NCI-H146 treated with DMSO at 0.1 percent for 48 hours (cell line): ENCODE results near the gene TRPM4.
A peak's percentile ranks its signal among the peaks of the same experiment; 100 is the strongest.
"Not testable (repeated sequence)": the region's sequence is repeated elsewhere in the genome, so short reads cannot be mapped to it uniquely, and the experiment has no call there.

Experiments used
- DNase-seq: peaks from one replicate; lab custom pipeline; 2025; ENCODE audit not compliant: unreplicated experiment; lab: John Stamatoyannopoulos, UW

The TRPM4 gene

GRCh38 chr19:49157445-49158224 is at the start of gene TRPM4:
Gene TRPM4, plus strand, starts transcription at chr19:49157792. Its CDS starts 75 bp downstream, at chr19:49157867.
- peak; percentile 45 for DNase-seq

- no peak for DNase-seq
Observed at GRCh38 chr19:49109051-49109450, 48.5 kb upstream of the TRPM4 start.

DNA sequence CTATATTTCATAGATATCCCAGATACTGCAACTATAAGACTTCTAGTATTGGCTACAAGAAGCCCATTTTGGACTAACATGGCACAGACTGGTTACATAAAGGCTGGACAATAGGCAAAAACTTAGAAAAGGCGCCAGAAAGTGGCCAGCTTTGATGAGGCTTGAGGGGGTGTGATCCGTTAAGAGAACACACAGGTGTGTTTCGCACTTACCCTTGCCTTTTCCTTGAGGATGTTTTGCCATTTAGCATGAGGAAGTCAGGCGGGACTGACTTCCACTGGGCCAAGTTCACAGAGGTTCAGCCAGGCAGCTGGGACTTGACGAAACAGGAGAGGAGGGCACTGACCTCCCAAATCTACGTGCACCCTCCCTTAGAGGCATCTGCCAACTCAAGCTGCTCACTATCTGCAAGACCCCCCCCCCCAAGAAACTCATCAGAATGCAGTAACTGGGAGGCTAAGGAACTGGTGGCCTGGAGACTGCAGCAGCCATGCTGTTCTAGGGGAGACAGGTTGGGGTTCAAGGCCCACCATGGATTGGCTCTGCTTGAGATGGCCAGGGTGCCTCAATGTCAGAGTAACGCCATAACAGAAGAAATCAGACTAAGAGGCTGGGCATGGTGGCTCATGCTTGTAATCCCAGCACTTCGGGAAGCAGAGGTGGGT is 47.9 kb upstream of the TRPM4 start:
- DNase-seq: no peak

- DNase-seq: no peak
Observed at GRCh38 chr19:49110567-49110966, 47.0 kb upstream of the TRPM4 start.

DNA sequence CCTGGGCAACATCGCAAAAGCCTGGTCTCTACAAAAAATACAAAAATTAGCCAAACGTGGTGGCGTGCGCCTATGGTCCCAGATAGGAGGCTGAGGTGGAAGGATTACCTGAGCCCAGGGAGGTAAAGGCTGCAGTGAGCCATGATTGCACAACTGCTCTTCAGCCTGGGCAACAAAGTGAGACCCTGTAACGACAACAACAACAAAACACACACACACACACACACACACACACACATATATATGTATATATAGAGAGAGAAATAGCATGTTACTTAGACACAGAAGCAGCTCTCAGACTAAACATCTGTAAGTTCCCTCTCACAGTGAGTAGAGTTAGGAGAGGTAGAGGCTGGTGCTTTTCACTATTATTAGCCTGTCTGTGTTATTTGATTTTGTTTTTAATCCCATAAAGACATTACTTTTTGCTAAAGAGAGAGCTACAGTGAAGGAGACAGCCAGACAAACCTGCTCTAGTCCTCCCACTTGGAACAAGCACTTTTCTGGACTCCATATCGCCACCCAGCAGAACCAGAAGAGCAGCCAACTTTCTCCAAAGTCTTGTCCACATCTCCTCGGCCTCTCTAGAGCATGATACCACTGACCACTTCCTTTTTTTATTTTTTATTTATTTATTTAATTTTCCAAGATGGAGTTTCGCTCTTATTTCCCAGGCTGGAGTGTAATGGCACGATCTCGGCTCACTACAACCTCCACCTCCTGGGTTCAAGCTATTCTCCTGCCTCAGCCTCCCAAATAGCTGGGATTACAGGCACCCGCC is 46.2 kb upstream of the TRPM4 start:
- no peak for DNase-seq

- DNase-seq: peak; percentile 34
Observed at GRCh38 chr19:49113762-49114629, 43.6 kb upstream of the TRPM4 start, which contains the start of gene LIN7B. Gene LIN7B, plus strand, starts transcription at chr19:49114370. Its CDS starts 35 bp downstream, at chr19:49114405.

DNA sequence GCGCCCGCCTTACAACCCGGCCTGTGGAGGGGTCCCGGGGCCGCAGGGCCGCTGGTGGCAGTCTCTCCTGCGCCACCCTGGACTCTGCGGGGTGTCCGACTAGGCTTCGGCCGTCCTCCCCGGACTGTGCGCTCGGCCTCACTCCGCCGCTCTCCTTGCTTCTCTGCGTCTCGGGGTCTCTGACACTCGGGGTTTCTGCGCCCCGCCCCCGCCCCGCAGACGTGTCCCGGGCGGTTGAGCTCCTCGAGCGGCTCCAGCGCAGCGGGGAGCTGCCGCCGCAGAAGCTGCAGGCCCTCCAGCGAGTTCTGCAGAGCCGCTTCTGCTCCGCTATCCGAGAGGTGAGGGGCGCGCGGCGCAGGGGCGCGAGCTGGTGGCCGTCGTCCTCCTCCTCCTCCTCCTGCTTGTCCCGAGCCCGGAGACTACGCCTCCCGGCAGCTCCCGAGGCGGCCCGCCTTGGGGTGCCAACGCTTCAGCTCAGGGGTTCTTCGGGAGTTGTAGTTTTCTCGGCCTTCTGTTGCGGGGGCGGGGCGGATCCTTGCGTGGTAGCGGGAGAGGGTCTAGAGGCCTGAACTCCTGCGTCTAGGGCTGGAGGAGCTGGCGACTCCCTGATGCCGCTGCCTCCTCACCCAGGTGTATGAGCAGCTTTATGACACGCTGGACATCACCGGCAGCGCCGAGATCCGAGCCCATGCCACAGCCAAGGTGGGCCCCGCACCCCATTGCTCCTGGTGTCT is 42.8 kb upstream of the TRPM4 start:
- DNase-seq: no peak

DNA sequence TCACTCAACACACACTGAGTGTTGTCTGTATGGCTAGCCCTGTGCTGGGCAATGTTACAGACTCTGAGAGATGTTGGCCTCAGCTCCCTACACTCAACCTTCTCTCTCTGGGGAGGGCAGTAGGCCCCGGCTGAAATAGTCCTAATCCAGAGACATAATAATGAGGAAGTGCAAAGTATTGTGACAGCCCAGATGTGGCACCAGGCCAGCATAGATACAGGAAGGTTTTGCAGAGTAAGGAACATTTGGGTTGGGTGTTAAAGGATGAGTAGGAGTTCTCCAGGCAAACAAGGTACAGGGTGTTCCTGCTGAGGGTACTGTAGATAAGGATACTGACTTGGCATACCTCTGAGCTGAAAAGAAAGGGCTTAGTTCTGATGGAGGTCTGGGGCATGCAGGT is 41.0 kb upstream of the TRPM4 start:
- DNase-seq: no peak

- DNase-seq: no peak
Observed at GRCh38 chr19:49117677-49118564, 39.7 kb upstream of the TRPM4 start.

DNA sequence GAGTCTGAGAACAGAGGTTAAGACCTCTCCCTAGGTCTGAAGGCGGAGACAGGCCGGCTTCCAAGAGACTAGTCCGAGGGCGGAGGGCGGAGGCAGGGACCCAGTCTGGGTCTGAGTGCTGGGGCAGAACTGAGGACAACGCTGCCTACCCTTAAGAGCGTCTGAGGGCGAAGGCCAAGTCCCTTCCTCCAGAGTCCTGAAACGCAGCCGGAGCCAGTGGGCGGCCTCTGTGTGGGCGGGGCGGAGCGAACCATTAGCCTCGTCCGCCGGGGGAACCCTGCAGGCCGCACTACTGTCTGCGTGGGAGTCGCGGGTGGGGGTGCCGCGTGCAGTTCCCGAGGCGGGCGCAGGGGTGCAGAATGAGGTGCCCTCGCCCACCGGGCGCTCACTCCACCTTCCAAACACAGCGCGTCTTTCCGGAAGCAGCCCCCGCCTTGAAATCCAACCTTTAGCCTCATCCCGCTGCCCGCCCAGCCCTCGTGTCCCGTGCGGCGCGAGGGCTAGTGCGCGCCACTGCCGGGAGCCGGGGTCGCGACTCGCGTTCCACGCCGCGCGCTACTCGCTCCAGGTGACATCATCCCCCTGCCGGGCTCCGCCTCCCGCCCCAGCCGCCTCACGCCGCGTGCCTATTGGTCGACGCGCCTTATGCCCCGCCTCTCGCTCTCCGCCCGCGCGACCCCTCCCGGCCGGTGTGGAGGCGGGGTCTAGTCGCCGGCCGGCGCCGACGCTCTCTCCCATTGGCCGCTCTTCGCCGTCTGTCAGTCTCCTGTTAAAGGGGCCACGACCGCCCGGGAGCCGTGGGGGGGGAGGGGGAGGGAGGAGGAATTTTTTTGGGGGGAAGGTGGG is 38.8 kb upstream of the TRPM4 start, which contains the start of gene C19orf73:
Gene C19orf73 (minus strand): TSS at position 579 of the 846 bp plus-strand sequence. CDS start 121 bp downstream, at position 458.
- DNase-seq: peak; percentile 90

DNA sequence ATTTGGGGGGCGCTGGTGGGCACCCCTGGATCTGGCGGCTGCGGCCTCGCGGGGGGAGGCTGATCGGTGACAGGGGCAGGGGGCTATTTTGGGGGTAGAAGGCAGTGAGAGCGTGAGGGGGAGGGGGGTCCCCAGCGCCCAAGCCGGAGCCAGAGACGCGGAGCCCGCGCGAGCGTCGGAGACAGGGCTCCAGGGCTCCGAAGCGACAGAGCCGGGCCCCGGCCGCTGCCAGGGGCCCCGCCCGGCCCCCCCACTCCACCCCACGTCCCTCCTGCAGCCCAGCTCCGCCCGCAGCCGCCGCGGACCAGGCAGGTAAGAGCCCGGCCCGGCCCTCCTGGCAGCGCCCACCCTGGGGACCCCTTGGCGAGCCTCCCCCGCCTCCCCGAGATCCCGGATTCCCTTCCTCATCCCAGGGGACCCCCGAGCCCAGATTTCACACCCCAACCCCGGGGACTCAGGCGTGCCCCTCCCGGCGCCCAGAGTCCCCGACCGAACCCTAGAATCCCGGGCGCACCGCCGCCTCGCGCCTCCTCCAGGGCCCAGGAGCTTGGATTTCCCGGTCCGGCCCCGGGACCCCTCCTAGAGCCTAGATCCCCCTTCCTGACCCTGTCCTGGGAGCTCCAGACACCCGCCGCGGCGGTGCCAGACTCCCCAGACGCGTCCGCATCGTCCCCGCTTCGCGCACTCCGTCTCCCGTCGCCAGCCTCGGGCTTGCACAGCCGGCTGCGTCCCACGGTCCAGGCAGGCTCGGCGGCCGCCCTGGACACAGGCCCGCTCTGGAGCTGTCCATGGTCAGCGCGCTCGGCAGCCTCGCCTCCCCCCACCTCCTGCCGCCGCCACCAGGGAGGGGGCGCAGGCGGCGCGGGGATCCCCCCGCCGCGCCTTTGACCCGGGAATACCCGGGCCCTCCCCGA is 37.9 kb upstream of the TRPM4 start, which contains the start of gene PPFIA3:
Gene PPFIA3 (plus strand): TSS at position 134 of the 914 bp plus-strand sequence. CDS start 8,330 bp downstream, outside the sequence.
- no peak for DNase-seq

GRCh38 chr19:49120325-49120683 is 37.3 kb upstream of the TRPM4 start:
- no peak for DNase-seq

DNA sequence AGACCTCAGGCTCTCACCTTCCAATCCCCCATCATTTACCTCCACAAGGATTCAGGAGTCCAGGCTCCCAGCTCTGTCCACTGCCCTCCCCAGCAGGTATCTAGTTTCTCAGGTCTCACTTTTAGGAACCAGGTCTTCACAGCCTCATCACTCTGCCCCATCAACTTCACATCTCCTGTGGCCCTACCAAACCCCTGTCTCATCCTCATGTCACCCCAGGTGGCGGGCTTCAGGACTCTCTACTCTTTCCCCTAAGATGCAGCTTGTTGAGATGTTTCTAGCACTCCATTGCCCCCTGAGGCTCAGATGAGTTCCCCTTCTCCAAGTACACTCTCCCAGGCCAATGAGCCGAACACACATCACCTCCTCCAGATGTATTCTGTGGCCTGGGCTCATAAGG is 36.7 kb upstream of the TRPM4 start:
- DNase-seq: no peak

DNA sequence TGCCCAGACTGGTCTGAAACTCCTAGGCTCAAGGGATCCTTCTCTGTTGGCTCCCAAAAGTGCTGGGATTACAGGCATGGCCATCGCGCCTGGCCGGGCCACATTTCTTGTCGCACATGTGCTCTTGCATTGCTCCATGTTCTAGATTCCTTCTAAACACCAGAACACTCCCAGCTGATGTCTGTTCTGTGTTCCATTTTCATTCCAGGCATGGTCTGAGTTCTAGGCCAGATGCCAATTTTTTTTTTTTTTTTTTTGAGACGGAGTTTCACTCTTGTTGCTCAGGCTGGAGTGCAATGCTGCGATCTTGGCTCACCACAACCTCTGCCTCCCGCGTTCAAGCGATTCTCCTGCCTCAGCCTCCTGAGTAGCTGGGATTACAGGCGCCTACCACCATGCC is 35.8 kb upstream of the TRPM4 start:
- not testable (repeated sequence) for DNase-seq

GRCh38 chr19:49123285-49123684 is 34.3 kb upstream of the TRPM4 start:
- DNase-seq: not testable (repeated sequence)

DNA sequence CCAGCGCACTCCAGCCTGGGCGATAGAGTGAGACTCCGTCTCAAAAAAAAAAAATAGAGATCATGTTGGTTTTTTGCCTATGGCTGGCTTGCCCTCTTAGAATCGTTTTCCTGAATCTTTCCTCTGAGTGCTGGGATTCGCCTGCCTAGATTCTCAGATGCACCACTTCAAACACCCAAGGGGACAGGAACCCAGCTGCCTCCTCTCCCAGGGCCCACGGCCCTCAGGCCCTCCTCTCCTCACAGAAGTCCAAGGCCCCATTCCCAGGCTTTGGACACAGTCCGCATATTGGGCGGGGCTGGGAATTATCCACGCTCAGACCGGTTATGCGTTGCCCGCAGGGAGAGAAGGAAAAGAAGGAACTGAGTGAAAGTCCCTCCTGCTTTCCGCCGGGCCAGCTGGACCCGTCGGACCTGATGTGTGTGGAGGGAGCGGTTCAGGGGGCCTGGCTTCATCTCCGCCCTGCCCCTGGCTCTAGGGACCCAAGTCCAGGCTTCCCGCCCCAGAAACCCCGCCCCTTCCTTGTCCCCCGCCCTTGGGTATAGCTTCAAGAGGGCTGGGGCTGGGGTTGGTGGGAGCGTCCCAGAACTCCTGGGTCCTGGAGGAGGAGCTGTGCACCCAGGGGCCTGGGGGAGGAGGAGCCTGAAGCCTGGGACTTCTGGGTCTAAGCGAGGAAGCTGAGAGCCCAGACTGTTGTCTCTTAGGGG is 32.4 kb upstream of the TRPM4 start:
- peak; percentile 25 for DNase-seq
